HL-60 (cell line): ENCODE data around the gene TNS2.

Experiments
- DNase-seq, 2 experiments: peaks; one replicate each; pipeline ENCODE4 v3.0.0-alpha.2; 2010 to 2020; ENCODE audit warnings: low read depth in 1 of 2, low spot score in 1 of 2
- H3K27ac ChIP-seq: fragments of 250-450 bp; sonication (Bioruptor Pico); replicated peaks from 2 replicates; pipeline ENCODE4 v1.5.1; 2020; ENCODE audit warnings: mild to moderate bottlenecking, moderate library complexity
- H3K27me3 ChIP-seq: fragments of 250-450 bp; sonication (Bioruptor Pico); 2 replicates; pipeline ENCODE4 v1.5.1; 2021; ENCODE audit warnings: mild to moderate bottlenecking, moderate library complexity; ENCODE audit not compliant: insufficient read depth, poor library complexity, severe bottlenecking
- H3K4me3 ChIP-seq: replicated peaks from 2 replicates; pipeline ENCODE4 v1.5.1; 2011; ENCODE audit warnings: mild to moderate bottlenecking, control low read depth, low read length; ENCODE audit not compliant: insufficient read depth
- CTCF ChIP-seq: IDR thresholded peaks from one replicate; pipeline ENCODE4 v1.5.1; 2011; ENCODE audit warnings: low read length, control low read depth, inconsistent platforms; ENCODE audit not compliant: insufficient read depth
- GABPA ChIP-seq: IDR thresholded peaks from 2 replicates; pipeline ENCODE4 v1.6.1; 2012; ENCODE audit warnings: low read depth
- POLR2AphosphoS5 ChIP-seq: IDR thresholded peaks from 2 replicates; pipeline ENCODE4 v1.6.1; 2012; ENCODE audit warnings: low read depth
- SPI1 ChIP-seq: IDR thresholded peaks from 2 replicates; pipeline ENCODE4 v1.6.1; 2012; ENCODE audit warnings: low read depth, mild to moderate bottlenecking, borderline replicate concordance
- long read RNA-seq: library from polyadenylated mRNA; unstranded; transcript quantifications from one replicate; pipeline ENCODE4 v2.0.0, GENCODE V29; 2020
- TF ChIP-seq, protein P1 (sequence below): IDR thresholded peaks from 2 replicates; pipeline ENCODE4 v1.6.1; 2012; ENCODE audit warnings: low read depth; ENCODE audit not compliant: insufficient replicate concordance

The TNS2 gene, protein sequence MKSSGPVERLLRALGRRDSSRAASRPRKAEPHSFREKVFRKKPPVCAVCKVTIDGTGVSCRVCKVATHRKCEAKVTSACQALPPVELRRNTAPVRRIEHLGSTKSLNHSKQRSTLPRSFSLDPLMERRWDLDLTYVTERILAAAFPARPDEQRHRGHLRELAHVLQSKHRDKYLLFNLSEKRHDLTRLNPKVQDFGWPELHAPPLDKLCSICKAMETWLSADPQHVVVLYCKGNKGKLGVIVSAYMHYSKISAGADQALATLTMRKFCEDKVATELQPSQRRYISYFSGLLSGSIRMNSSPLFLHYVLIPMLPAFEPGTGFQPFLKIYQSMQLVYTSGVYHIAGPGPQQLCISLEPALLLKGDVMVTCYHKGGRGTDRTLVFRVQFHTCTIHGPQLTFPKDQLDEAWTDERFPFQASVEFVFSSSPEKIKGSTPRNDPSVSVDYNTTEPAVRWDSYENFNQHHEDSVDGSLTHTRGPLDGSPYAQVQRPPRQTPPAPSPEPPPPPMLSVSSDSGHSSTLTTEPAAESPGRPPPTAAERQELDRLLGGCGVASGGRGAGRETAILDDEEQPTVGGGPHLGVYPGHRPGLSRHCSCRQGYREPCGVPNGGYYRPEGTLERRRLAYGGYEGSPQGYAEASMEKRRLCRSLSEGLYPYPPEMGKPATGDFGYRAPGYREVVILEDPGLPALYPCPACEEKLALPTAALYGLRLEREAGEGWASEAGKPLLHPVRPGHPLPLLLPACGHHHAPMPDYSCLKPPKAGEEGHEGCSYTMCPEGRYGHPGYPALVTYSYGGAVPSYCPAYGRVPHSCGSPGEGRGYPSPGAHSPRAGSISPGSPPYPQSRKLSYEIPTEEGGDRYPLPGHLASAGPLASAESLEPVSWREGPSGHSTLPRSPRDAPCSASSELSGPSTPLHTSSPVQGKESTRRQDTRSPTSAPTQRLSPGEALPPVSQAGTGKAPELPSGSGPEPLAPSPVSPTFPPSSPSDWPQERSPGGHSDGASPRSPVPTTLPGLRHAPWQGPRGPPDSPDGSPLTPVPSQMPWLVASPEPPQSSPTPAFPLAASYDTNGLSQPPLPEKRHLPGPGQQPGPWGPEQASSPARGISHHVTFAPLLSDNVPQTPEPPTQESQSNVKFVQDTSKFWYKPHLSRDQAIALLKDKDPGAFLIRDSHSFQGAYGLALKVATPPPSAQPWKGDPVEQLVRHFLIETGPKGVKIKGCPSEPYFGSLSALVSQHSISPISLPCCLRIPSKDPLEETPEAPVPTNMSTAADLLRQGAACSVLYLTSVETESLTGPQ (N-terminal part only)
- long read RNA-seq = 0 reads

DNA sequence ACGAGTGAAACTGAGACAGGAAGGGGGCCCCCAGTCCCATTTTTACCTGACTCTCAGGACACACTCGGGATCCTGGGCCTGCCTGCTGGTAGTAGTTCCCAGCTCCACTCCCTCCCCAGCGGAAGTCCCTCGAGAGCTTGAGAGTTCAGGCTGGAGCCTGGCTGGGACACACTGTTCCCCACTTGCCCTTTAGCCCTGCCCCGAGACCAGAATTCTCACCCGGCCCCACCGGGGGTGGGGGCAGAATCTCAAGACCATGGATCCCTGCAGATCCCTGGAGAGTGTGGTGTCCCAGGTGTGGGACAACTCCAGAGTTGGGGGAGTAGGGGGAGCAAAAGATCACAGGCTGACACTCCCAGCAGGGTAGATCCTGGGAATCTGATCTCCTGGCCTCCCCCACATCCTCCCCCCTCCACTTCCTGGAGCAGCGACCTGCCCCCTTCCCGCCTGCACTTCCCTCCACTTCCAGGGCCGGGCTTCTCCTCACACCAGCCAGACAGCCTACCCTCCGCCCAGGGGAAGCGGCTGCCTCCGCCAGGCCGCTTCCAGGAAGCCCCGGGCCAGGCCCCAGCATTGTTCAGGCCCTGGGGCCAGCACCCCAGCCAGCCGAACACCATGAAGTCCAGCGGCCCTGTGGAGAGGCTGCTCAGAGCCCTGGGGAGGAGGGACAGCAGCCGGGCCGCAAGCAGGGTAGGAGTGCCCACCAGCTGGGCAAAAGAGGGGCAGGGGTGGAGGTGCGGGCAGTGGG, at the start of gene TNS2:
TNS2 (plus strand) TSS at position 495 of the 748 bp plus-strand sequence; CDS start at position 616, 121 bp downstream.
- no peak for TF ChIP-seq SPI1
- TF ChIP-seq GABPA = no peak
- no peak for TF ChIP-seq POLR2AphosphoS5
- TF ChIP-seq, protein P1, sequence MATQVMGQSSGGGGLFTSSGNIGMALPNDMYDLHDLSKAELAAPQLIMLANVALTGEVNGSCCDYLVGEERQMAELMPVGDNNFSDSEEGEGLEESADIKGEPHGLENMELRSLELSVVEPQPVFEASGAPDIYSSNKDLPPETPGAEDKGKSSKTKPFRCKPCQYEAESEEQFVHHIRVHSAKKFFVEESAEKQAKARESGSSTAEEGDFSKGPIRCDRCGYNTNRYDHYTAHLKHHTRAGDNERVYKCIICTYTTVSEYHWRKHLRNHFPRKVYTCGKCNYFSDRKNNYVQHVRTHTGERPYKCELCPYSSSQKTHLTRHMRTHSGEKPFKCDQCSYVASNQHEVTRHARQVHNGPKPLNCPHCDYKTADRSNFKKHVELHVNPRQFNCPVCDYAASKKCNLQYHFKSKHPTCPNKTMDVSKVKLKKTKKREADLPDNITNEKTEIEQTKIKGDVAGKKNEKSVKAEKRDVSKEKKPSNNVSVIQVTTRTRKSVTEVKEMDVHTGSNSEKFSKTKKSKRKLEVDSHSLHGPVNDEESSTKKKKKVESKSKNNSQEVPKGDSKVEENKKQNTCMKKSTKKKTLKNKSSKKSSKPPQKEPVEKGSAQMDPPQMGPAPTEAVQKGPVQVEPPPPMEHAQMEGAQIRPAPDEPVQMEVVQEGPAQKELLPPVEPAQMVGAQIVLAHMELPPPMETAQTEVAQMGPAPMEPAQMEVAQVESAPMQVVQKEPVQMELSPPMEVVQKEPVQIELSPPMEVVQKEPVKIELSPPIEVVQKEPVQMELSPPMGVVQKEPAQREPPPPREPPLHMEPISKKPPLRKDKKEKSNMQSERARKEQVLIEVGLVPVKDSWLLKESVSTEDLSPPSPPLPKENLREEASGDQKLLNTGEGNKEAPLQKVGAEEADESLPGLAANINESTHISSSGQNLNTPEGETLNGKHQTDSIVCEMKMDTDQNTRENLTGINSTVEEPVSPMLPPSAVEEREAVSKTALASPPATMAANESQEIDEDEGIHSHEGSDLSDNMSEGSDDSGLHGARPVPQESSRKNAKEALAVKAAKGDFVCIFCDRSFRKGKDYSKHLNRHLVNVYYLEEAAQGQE = no peak
- no peak for TF ChIP-seq CTCF
- Histone ChIP-seq H3K27ac (no peak within 1 kb of the TSS), H3K27me3 (peaks cover 2% of the 10 kb centered on the region), H3K4me3 (no peak within 1 kb of the TSS)
- DNase-seq = no peak

DNA sequence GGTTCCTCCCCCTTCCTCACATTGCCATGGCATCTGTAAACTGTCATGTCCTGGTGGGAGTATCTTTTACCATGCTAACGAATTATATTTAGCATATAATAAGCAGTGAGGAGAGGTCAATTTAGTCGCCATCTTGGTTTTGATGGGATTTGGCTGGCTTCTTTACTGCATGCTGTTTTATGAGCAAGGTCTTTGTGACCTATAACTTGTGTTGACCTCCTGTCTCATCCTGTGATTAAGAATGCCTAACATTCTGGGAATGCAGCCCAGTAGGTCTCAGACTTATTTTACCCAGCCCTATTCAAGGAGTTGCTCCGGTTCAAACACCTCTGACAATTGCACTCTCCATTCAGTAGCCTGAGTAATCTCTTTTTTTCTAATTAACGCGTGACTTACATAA, 45.7 kb upstream of the TNS2 start:
- no peak for DNase-seq
- no peak overlapping the region for H3K4me3 ChIP-seq
- H3K27me3 ChIP-seq = no peaks in the 10 kb centered on the region
- no peak for TF ChIP-seq SPI1
- TF ChIP-seq GABPA = no peak
- TF ChIP-seq POLR2AphosphoS5 = no peak
- TF ChIP-seq, protein P1 = no peak
- no peak for TF ChIP-seq CTCF
- no peak overlapping the region for H3K27ac ChIP-seq

GRCh38 chr12:53004582-53004981, 45.3 kb upstream of the TNS2 start:
- no peak for TF ChIP-seq GABPA
- no peak overlapping the region for H3K4me3 ChIP-seq
- peak in 1 of 2 experiments; percentile 15 for DNase-seq
- no peaks in the 10 kb centered on the region for H3K27me3 ChIP-seq
- H3K27ac ChIP-seq = peak overlapping the region; percentile 89; the same call in 1 of the 2 replicates
